ENCODE results near the gene DTD1. TPM values are rescaled to one million over a fixed set of nuclear protein-coding genes. Genes with fewer than 3 reads are reported as not detected.

Gene DTD1, protein sequence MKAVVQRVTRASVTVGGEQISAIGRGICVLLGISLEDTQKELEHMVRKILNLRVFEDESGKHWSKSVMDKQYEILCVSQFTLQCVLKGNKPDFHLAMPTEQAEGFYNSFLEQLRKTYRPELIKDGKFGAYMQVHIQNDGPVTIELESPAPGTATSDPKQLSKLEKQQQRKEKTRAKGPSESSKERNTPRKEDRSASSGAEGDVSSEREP
- 17.4 TPM for polyA plus RNA-seq
- long read RNA-seq, donor 1, partial matches to known transcripts = 0 of 3 reads
- long read RNA-seq, donor 1, other reads (novel, unspliced or antisense) = 0 of 3 reads
- long read RNA-seq, donor 2, transcript DTD1-201 (6 exons, 1,387 nt) = major isoform, 15 of 22 reads
- long read RNA-seq, donor 2, partial matches to known transcripts = 5 of 22 reads
- long read RNA-seq, donor 2, other reads (novel, unspliced or antisense) = 0 of 22 reads
- long read RNA-seq, donor 3, transcript DTD1-201 (6 exons, 1,387 nt) = major isoform, 8 of 18 reads
- long read RNA-seq, donor 3, partial matches to known transcripts = 10 of 18 reads
- long read RNA-seq, donor 3, other reads (novel, unspliced or antisense) = 0 of 18 reads
- long read RNA-seq, donor 4 = 0 reads
- long read RNA-seq, donor 5, transcript DTD1-201 (6 exons, 1,387 nt) = major isoform, 8 of 8 reads
- long read RNA-seq, donor 5, partial matches to known transcripts = 0 of 8 reads
- long read RNA-seq, donor 5, other reads (novel, unspliced or antisense) = 0 of 8 reads
- long read RNA-seq, donor 6, transcript DTD1-201 (6 exons, 1,387 nt) = major isoform, 16 of 18 reads
- long read RNA-seq, donor 6, partial matches to known transcripts = 0 of 18 reads
- long read RNA-seq, donor 6, other reads (novel, unspliced or antisense) = 0 of 18 reads
- long read RNA-seq, donor 7, transcript DTD1-201 (6 exons, 1,387 nt) = major isoform, 10 of 20 reads
- long read RNA-seq, donor 7, partial matches to known transcripts = 10 of 20 reads
- long read RNA-seq, donor 7, other reads (novel, unspliced or antisense) = 0 of 20 reads
- long read RNA-seq, donor 8, transcript DTD1-201 (6 exons, 1,387 nt) = major isoform, 12 of 27 reads
- long read RNA-seq, donor 8, partial matches to known transcripts = 13 of 27 reads
- long read RNA-seq, donor 8, other reads (novel, unspliced or antisense) = 0 of 27 reads
- long read RNA-seq, donor 9, transcript DTD1-201 (6 exons, 1,387 nt) = major isoform, 11 of 18 reads
- long read RNA-seq, donor 9, partial matches to known transcripts = 7 of 18 reads
- long read RNA-seq, donor 9, other reads (novel, unspliced or antisense) = 0 of 18 reads
- long read RNA-seq, donor 10, transcript DTD1-201 (6 exons, 1,387 nt) = major isoform, 5 of 5 reads
- long read RNA-seq, donor 10, partial matches to known transcripts = 0 of 5 reads
- long read RNA-seq, donor 10, other reads (novel, unspliced or antisense) = 0 of 5 reads
- long read RNA-seq, donor 11, partial matches to known transcripts = 6 of 8 reads
- long read RNA-seq, donor 11, other reads (novel, unspliced or antisense) = 0 of 8 reads

DNA sequence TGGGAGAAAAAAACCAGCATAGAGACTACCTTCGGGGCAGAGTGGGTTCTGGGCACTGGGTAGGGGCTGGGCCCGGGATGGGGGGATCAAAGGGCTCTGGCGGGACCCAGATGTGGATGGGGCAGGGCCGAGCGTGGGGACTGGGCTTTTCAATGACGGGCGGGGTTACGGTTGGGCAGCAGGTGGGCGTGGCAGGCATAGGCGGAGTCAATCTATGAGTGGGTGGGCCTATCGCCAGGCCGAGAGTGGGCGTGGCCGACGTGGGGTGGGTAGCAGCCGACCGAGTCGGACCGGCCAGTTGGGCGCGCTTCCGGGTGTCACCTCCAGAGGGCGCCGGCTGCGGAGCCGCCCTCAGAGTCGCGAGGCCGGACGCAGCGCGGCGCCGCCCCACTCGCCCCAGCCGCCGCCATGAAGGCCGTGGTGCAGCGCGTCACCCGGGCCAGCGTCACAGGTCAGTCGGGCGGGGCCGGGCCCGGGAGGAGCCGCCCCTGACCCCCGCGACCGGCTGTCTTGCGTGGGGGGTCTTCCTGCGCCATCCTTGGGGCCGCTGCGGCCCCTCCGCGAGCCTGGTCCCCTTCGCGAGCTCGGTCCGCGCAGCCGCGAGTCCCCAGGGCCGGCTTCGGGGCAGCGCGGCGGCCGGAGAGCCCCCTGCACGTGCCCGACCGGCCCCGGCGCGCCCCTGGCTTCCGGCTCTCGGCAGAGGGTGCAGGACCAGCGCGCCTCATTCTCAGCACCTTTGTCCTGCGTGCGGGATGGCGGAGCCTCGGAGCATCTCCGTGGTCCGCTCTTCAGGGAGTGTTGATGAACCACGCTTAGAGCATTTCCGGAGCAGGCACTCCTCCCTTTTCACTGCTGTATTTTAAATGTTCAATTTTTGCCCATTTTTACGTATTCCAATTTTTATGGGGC is at the start of gene DTD1:
Gene DTD1 (plus strand): TSS at position 390 of the 909 bp plus-strand sequence. CDS start 19 bp downstream, at position 409.
- H3K4me1 ChIP-seq (ENCODE audit: control insufficient read depth, insufficient read depth, low read length) = no peaks in the 10 kb centered on the region
- no peak within 1 kb of the TSS for H3K27ac ChIP-seq (ENCODE audit: low read length)
- H3K4me3 ChIP-seq (ENCODE audit: low read length) = peak within 1 kb of the TSS; percentile 50
- H3K36me3 ChIP-seq (ENCODE audit: control insufficient read depth, insufficient read depth, low read length) = no peaks in the 10 kb centered on the region
- H3K27me3 ChIP-seq (ENCODE audit: control insufficient read depth, insufficient read depth, low read length) = no peaks in the 10 kb centered on the region
- peak; percentile 77 to 84 for DNase-seq
- 0% methylated on average over 2 of the region's 88 CpGs for WGBS (ENCODE audit: insufficient coverage, low lambda C conversion rate)
- H3K9me3 ChIP-seq (ENCODE audit: control insufficient read depth, low read depth, low read length) = no peaks in the 10 kb centered on the region

DNA sequence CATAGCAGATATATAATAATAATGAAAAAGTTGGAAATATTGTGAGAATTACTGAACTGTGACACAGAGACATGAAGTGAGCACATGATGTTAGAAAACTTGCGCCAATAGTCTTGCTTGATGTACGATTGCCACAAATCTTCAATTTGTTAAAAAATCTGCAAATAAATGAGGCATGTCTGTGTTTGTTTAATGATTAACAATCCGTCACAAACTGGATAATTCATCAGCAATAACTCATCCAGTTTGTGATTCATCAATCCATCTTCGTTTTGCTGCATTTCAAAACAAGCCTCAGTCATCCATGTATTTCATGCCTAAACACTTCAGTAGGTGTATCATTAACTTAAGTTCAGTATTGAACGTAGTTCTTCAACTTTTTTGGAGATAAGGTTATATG is 46.1 kb upstream of the DTD1 start:
- no peaks in the 10 kb centered on the region for H3K4me1 ChIP-seq (ENCODE audit: control insufficient read depth, insufficient read depth, low read length)
- H3K9me3 ChIP-seq (ENCODE audit: control insufficient read depth, low read depth, low read length) = no peaks in the 10 kb centered on the region
- no CpG with 5 or more reads among the region's 5 CpGs for WGBS (ENCODE audit: insufficient coverage, low lambda C conversion rate)
- H3K27me3 ChIP-seq (ENCODE audit: control insufficient read depth, insufficient read depth, low read length) = no peaks in the 10 kb centered on the region
- H3K27ac ChIP-seq (ENCODE audit: low read length) = no peak overlapping the region
- peaks cover 47% of the 10 kb centered on the region for H3K36me3 ChIP-seq (ENCODE audit: control insufficient read depth, insufficient read depth, low read length)
- H3K4me3 ChIP-seq (ENCODE audit: low read length) = no peak overlapping the region
- DNase-seq = no peak

DNA sequence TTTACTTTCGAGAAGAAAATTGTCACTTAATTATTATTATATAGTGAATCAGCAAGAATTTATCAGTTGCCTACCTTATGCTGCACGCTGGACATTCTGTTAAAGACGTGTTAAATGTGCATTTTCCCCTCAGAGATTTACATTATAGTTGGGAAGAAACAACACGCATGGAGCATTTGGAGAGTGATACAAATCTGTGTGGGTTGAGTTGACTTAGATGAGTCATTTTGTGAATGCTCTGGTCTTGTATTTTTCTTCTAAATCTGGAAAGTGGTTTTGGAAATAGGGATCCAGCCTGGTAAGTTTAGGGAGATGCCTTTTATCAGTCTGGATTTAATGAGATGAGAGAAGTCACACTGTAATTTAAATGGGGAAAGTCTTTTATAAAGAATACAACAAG is 44.6 kb upstream of the DTD1 start:
- Histone ChIP-seq H3K27me3 (ENCODE audit: control insufficient read depth, insufficient read depth, low read length) (no peaks in the 10 kb centered on the region), H3K36me3 (ENCODE audit: control insufficient read depth, insufficient read depth, low read length) (peaks cover 53% of the 10 kb centered on the region), H3K4me1 (ENCODE audit: control insufficient read depth, insufficient read depth, low read length) (no peaks in the 10 kb centered on the region), H3K9me3 (ENCODE audit: control insufficient read depth, low read depth, low read length) (no peaks in the 10 kb centered on the region), H3K27ac (ENCODE audit: low read length) (no peak overlapping the region), H3K4me3 (ENCODE audit: low read length) (no peak overlapping the region)
- 100% methylated on average over 2 of the region's 4 CpGs for WGBS (ENCODE audit: insufficient coverage, low lambda C conversion rate)
- no peak for DNase-seq

DNA sequence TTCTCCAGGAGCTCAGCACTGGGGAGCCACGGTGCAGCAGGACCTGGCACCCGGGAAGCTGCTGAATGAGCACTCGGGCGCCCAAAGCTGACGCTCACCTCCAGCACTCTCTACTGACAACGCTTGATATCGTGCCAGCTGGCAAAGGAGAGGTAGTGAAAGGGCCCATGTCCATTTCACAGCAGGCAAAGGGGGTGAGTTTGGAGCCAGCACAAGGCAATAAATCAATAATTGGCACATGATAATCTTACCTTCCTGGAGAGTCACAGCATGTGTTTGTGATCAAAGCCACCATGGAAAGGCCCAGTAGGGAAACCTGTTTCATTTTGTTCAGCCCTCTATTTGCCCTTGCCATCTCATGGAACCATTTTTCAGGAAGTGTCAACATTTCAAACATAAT is 43.9 kb upstream of the DTD1 start:
- H3K4me3 ChIP-seq (ENCODE audit: low read length) = no peak overlapping the region
- DNase-seq = no peak
- no peaks in the 10 kb centered on the region for H3K4me1 ChIP-seq (ENCODE audit: control insufficient read depth, insufficient read depth, low read length)
- no CpG with 5 or more reads among the region's 7 CpGs for WGBS (ENCODE audit: insufficient coverage, low lambda C conversion rate)
- H3K9me3 ChIP-seq (ENCODE audit: control insufficient read depth, low read depth, low read length) = no peaks in the 10 kb centered on the region
- no peaks in the 10 kb centered on the region for H3K27me3 ChIP-seq (ENCODE audit: control insufficient read depth, insufficient read depth, low read length)
- H3K36me3 ChIP-seq (ENCODE audit: control insufficient read depth, insufficient read depth, low read length) = peaks cover 55% of the 10 kb centered on the region
- H3K27ac ChIP-seq (ENCODE audit: low read length) = no peak overlapping the region

DNA sequence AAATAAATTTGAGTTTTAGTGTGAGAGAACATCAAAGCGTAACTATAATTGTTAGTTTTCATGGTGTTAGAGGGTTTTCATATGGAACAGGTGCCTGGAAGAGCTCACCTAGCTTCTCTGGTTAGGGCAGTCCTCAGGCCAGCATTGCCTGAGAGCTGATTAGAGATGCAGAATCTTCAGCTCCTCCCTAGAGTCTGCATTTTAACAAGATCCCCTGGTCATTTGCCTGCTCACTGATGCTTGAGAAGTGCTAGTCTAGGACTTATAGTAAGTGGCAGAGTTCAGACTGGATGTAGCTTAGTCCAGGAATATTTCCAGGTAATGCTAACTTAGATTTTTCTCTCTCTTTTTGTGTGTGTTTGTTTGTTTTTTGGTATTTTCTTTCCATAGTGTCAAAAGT is 42.3 kb upstream of the DTD1 start:
- no peaks in the 10 kb centered on the region for H3K27me3 ChIP-seq (ENCODE audit: control insufficient read depth, insufficient read depth, low read length)
- no peaks in the 10 kb centered on the region for H3K9me3 ChIP-seq (ENCODE audit: control insufficient read depth, low read depth, low read length)
- no peaks in the 10 kb centered on the region for H3K4me1 ChIP-seq (ENCODE audit: control insufficient read depth, insufficient read depth, low read length)
- no peak for DNase-seq
- H3K27ac ChIP-seq (ENCODE audit: low read length) = no peak overlapping the region
- peaks cover 62% of the 10 kb centered on the region for H3K36me3 ChIP-seq (ENCODE audit: control insufficient read depth, insufficient read depth, low read length)
- no CpG with 5 or more reads among the region's 1 CpG for WGBS (ENCODE audit: insufficient coverage, low lambda C conversion rate)
- no peak overlapping the region for H3K4me3 ChIP-seq (ENCODE audit: low read length)

DNA sequence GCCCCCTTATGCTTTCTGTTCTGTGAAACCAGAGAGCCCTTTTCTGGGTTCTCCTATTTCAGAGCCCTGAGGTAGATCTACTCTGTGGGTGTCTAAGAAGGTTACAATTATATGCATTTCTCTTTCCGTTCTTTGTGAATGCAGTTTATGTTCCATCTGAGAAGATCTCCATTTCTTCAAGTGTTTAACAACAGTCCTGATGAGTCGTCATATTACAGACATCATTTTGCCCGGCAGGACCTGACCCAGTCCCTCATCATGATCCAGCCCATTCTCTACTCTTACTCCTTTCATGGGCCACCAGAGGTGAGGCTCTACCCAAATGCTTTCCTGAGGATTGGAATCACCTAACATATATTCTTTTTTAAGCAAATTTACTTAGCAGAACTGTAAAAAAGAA is 39.4 kb upstream of the DTD1 start:
- H3K4me3 ChIP-seq (ENCODE audit: low read length) = no peak overlapping the region
- H3K4me1 ChIP-seq (ENCODE audit: control insufficient read depth, insufficient read depth, low read length) = no peaks in the 10 kb centered on the region
- H3K27me3 ChIP-seq (ENCODE audit: control insufficient read depth, insufficient read depth, low read length) = no peaks in the 10 kb centered on the region
- WGBS (ENCODE audit: insufficient coverage, low lambda C conversion rate) = no CpG with 5 or more reads among the region's 3 CpGs
- H3K36me3 ChIP-seq (ENCODE audit: control insufficient read depth, insufficient read depth, low read length) = peaks cover 62% of the 10 kb centered on the region
- no peak overlapping the region for H3K27ac ChIP-seq (ENCODE audit: low read length)
- H3K9me3 ChIP-seq (ENCODE audit: control insufficient read depth, low read depth, low read length) = no peaks in the 10 kb centered on the region
- DNase-seq = no peak

DNA sequence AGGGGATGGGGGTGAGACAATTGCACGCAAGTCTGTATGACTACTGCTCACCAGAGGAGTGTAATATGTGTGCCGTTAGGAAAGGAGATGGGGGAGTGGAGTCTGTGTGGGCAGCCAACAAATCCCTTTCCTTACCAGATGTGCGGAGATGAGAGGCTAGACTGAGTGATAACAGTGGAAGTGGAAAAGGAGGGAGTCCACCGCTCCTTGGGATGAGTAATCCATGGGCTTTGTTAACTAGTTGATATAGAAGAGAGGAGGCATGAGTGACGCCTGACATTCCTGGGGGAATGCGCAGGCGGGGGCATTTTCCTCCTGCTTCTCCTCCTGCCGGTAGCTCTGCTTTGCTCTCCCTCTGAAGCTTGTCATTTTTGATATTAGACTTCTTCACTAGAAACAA is 34.1 kb upstream of the DTD1 start:
- Histone ChIP-seq H3K4me1 (ENCODE audit: control insufficient read depth, insufficient read depth, low read length) (no peaks in the 10 kb centered on the region), H3K27ac (ENCODE audit: low read length) (no peak overlapping the region), H3K36me3 (ENCODE audit: control insufficient read depth, insufficient read depth, low read length) (peaks cover 53% of the 10 kb centered on the region), H3K9me3 (ENCODE audit: control insufficient read depth, low read depth, low read length) (no peaks in the 10 kb centered on the region), H3K27me3 (ENCODE audit: control insufficient read depth, insufficient read depth, low read length) (no peaks in the 10 kb centered on the region), H3K4me3 (ENCODE audit: low read length) (no peak overlapping the region)
- no peak for DNase-seq
- WGBS (ENCODE audit: insufficient coverage, low lambda C conversion rate) = 100% methylated on average over 1 of the region's 8 CpGs

DNA sequence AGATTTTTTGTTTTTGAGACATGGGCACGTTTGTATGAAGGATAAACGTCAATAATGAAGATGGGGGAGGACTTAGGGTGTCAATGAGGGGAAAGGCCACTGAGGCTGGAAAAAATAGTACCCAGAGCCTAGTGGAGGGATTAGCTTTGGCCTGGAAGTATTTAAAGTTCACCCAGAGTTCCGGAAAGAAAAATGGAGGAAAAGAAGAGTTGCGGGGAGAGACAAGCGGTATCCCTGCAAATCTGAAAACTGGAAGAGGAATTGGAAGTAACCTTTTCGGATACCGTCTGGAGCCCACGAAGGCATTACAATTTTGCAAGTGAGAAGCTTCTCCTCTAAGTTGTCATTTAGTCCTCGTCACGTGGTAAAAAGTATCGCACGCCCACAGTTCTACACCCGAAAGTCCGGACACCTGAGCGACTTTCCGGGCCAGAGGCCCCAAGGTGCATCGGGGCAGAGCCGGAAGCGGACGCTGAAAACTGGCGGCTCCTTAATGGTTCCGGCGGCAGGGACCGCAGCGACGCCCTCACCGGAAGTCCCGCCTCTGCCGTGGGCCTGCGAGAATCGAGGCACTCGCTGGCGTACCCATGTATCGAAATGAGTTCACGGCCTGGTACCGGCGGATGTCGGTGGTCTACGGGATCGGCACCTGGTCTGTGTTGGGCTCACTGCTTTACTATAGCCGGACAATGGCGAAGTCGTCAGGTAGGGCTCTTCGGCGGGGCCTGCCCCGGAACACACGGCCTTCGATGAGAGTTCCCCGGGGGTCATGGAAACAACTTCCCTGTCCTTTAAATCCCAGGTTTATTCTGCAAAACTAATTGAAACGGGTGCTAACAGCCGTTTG is 20.7 kb upstream of the DTD1 start, which contains the start of gene SMIM26:
Gene SMIM26 (plus strand): TSS at position 541 of the 847 bp plus-strand sequence. CDS start 47 bp downstream, at position 588.
- Histone ChIP-seq H3K9me3 (ENCODE audit: control insufficient read depth, low read depth, low read length) (no peaks in the 10 kb centered on the region), H3K27me3 (ENCODE audit: control insufficient read depth, insufficient read depth, low read length) (no peaks in the 10 kb centered on the region), H3K36me3 (ENCODE audit: control insufficient read depth, insufficient read depth, low read length) (peaks cover 23% of the 10 kb centered on the region), H3K27ac (ENCODE audit: low read length) (peak within 1 kb of the TSS; percentile 89), H3K4me3 (ENCODE audit: low read length) (peak within 1 kb of the TSS; percentile 90), H3K4me1 (ENCODE audit: control insufficient read depth, insufficient read depth, low read length) (no peaks in the 10 kb centered on the region)
- WGBS (ENCODE audit: insufficient coverage, low lambda C conversion rate) = 3% methylated on average over 10 of the region's 51 CpGs
- DNase-seq = peak; percentile 94 to 97

Measured in large intestine (tissue), 12 donors.